GM23338 (cell line): ENCODE results near the gene PHTF2. TPM values are rescaled to one million over a fixed set of nuclear protein-coding genes. Genes with fewer than 3 reads are reported as not detected.

ENCODE experiments used
- ATAC-seq: fragments of 200-7000 bp; cut with Tn5 transposase; 3 replicates; pipeline ENCODE4 v1.9.1; 2020
- DNase-seq: peaks from one replicate; pipeline ENCODE4 v3.0.0-alpha.2; 2015; ENCODE audit warnings: low spot score
- H2AFZ ChIP-seq: fragments of 200-600 bp; sonication (generic); 2 replicates; pipeline ENCODE4 v1.8.0; 2016; ENCODE audit warnings: antibody characterized with exemption, mild to moderate bottlenecking, moderate library complexity
- H3F3A ChIP-seq: fragments of 200-600 bp; sonication (generic); replicated peaks from 2 replicates; pipeline ENCODE4 v1.8.0; 2017; ENCODE audit warnings: antibody characterized with exemption, mixed run types, low read depth
- H3K27ac ChIP-seq: fragments of 200-600 bp; sonication (generic); 2 replicates; pipeline ENCODE4 v1.6.1; 2016; ENCODE audit warnings: low read depth
- H3K27me3 ChIP-seq: fragments of 200-600 bp; sonication (generic); 2 replicates; pipeline ENCODE4 v1.8.0; 2016; ENCODE audit warnings: mild to moderate bottlenecking, mixed run types, moderate library complexity; ENCODE audit not compliant: insufficient read depth
- H3K36me3 ChIP-seq: fragments of 200-600 bp; sonication (generic); 2 replicates; pipeline ENCODE4 v1.8.0; 2016; ENCODE audit warnings: mild to moderate bottlenecking; ENCODE audit not compliant: insufficient read depth
- H3K4me1 ChIP-seq: fragments of 200-600 bp; sonication (generic); 2 replicates; pipeline ENCODE4 v1.8.0; 2016; ENCODE audit warnings: mild to moderate bottlenecking, moderate library complexity; ENCODE audit not compliant: insufficient read depth
- H3K4me2 ChIP-seq: fragments of 200-600 bp; sonication (generic); 2 replicates; pipeline ENCODE4 v1.7.1; 2017; ENCODE audit warnings: mixed run types
- H3K4me3 ChIP-seq: fragments of 200-600 bp; sonication (generic); 2 replicates; pipeline ENCODE4 v1.6.1; 2016; ENCODE audit warnings: mixed run types
- H3K79me2 ChIP-seq: fragments of 200-600 bp; sonication (generic); replicated peaks from 2 replicates; pipeline ENCODE4 v1.8.0; 2017; ENCODE audit warnings: mild to moderate bottlenecking; ENCODE audit not compliant: insufficient read depth
- H3K9me2 ChIP-seq: fragments of 200-600 bp; sonication (generic); 2 replicates; pipeline ENCODE4 v1.8.0; 2017; ENCODE audit not compliant: insufficient read depth
- H4K20me1 ChIP-seq: fragments of 200-600 bp; sonication (generic); replicated peaks from 2 replicates; pipeline ENCODE4 v1.8.0; 2017; ENCODE audit warnings: mild to moderate bottlenecking; ENCODE audit not compliant: insufficient read depth
- H3K27ac Mint-ChIP-seq: 2 replicates; pipeline ENCODE4 v1.8.0; 2020; ENCODE audit warnings: inconsistent platforms, mild to moderate bottlenecking, moderate library complexity, mixed read lengths
- H3K27me3 Mint-ChIP-seq: 3 replicates; pipeline ENCODE4 v1.8.0; 2022; ENCODE audit warnings: low read depth, mild to moderate bottlenecking, moderate library complexity, mixed read lengths, inconsistent platforms; ENCODE audit not compliant: insufficient read depth, poor library complexity
- H3K36me3 Mint-ChIP-seq: 3 replicates; pipeline ENCODE4 v1.8.0; 2021; ENCODE audit warnings: low read depth, mild to moderate bottlenecking, inconsistent platforms, moderate library complexity, mixed read lengths
- H3K4me1 Mint-ChIP-seq: 3 replicates; pipeline ENCODE4 v1.8.0; 2020; ENCODE audit warnings: mild to moderate bottlenecking, inconsistent platforms, mixed read lengths
- H3K4me3 Mint-ChIP-seq: 3 replicates; pipeline ENCODE4 v1.8.0; 2021; ENCODE audit warnings: moderate library complexity, mild to moderate bottlenecking, inconsistent platforms, mixed read lengths
- H3K9me3 Mint-ChIP-seq: 3 replicates; pipeline ENCODE4 v1.8.0; 2020; ENCODE audit warnings: moderate library complexity, mild to moderate bottlenecking, inconsistent platforms, mixed read lengths
- CREB1 ChIP-seq: fragments of 250-450 bp; sonication (Bioruptor Pico); IDR thresholded peaks from 2 replicates; pipeline ENCODE4 v1.5.0; 2020; ENCODE audit warnings: low read depth, mild to moderate bottlenecking, moderate library complexity
- CTCF ChIP-seq, 2 experiments: fragments of 200-600 bp in 1 of 2; sonication (generic) in 1 of 2; conservative IDR thresholded peaks; 2 replicates each; pipeline versions ENCODE4 v1.5.1 to v1.6.1; 2016 to 2017; ENCODE audit warnings: antibody characterized with exemption in 2 of 2, low read depth in 2 of 2, mild to moderate bottlenecking in 2 of 2, moderate library complexity in 1 of 2
- ETS1 ChIP-seq: IDR thresholded peaks from 2 replicates; pipeline ENCODE4 v1.6.1; 2016; ENCODE audit warnings: antibody characterized with exemption
- EZH2 ChIP-seq: fragments of 200-600 bp; sonication (generic); IDR thresholded peaks from one replicate; pipeline ENCODE4 v1.8.0; 2017; ENCODE audit warnings: antibody characterized with exemption, mild to moderate bottlenecking, low read depth; ENCODE audit not compliant: unreplicated experiment
- EZH2phosphoT487 ChIP-seq: fragments of 200-600 bp; sonication (generic); IDR thresholded peaks from one replicate; pipeline ENCODE4 v1.8.1; 2018; ENCODE audit warnings: antibody characterized with exemption; ENCODE audit not compliant: unreplicated experiment
- JUNB ChIP-seq: IDR thresholded peaks from one replicate; pipeline ENCODE4 v1.6.1; 2016; ENCODE audit warnings: antibody characterized with exemption; ENCODE audit not compliant: unreplicated experiment
- NANOG ChIP-seq: IDR thresholded peaks from 2 replicates; pipeline ENCODE4 v1.6.1; 2016; ENCODE audit warnings: antibody characterized with exemption, borderline replicate concordance
- POLR2AphosphoS5 ChIP-seq: IDR thresholded peaks from 2 replicates; pipeline ENCODE4 v1.6.1; 2016; ENCODE audit warnings: antibody characterized with exemption, low read depth
- STAT1 ChIP-seq: IDR thresholded peaks from one replicate; pipeline ENCODE4 v1.6.1; 2016; ENCODE audit warnings: antibody characterized with exemption; ENCODE audit not compliant: unreplicated experiment
- ZNF114 ChIP-seq: fragments of 250-450 bp; sonication (Bioruptor Pico); IDR thresholded peaks from 2 replicates; pipeline ENCODE4 v1.5.0; 2020; ENCODE audit warnings: mild to moderate bottlenecking, moderate library complexity
- ZNF331 ChIP-seq: fragments of 250-450 bp; sonication (Bioruptor Pico); IDR thresholded peaks from 2 replicates; pipeline ENCODE4 v1.5.0; 2020; ENCODE audit warnings: low read depth, mild to moderate bottlenecking, moderate library complexity
- ZNF462 ChIP-seq: fragments of 250-450 bp; sonication (Bioruptor Pico); IDR thresholded peaks from 2 replicates; pipeline ENCODE4 v1.5.0; 2020; ENCODE audit warnings: mild to moderate bottlenecking, moderate library complexity
- polyA plus RNA-seq: library from polyadenylated mRNA; unstranded; fragments of >200 nt; fragmentation: Nextera tagmentation; extraction: Ambion mirVana; gene quantifications from 2 replicates; pipeline ENCODE4 v1.2.1, GENCODE V29; 2016
- total RNA-seq: library from RNA; depleted of rRNA; stranded (reverse); fragments of >200 nt; shearing (Covaris generic); gene quantifications from 2 replicates; pipeline ENCODE4 v1.2.3, GENCODE V29; 2014

PHTF2 gene
- total and polyA plus RNA-seq, 2 experiments from 2014 or later, result 14.6 to 24.1 TPM

- Mint-ChIP-seq H3K36me3 (no peaks in the 10 kb centered on the region), H3K4me3 (no peak overlapping the region), H3K27ac (no peak overlapping the region), H3K9me3 (no peaks in the 10 kb centered on the region), H3K4me1 (peaks cover 16% of the 10 kb centered on the region), H3K27me3 (no peaks in the 10 kb centered on the region)
- no peak for TF ChIP-seq ZNF331 (CRISPR knock-in tag)
- no peak for TF ChIP-seq JUNB
- no peak for TF ChIP-seq ZNF114 (CRISPR knock-in tag)
- TF ChIP-seq STAT1, result no peak
- no peak for TF ChIP-seq EZH2phosphoT487
- no peak for TF ChIP-seq ETS1
- TF ChIP-seq CTCF (conservative IDR thresholded peaks at IDR 0.05; ENCODE audit: low read depth in 2 of 2), result no peak
- no peak for TF ChIP-seq POLR2AphosphoS5
- no peak for TF ChIP-seq CREB1 (CRISPR knock-in tag)
- no peaks in the 10 kb centered on the region for H3F3A ChIP-seq
- no peaks in the 10 kb centered on the region for H4K20me1 ChIP-seq
- peaks cover 10% of the 10 kb centered on the region for H3K4me1 ChIP-seq
- no peak for DNase-seq
- H2AFZ ChIP-seq, result no peak overlapping the region
- no peaks in the 10 kb centered on the region for H3K36me3 ChIP-seq
- H3K27ac ChIP-seq, result no peak overlapping the region
- no peak overlapping the region for H3K4me2 ChIP-seq
- H3K9me2 ChIP-seq, result no peaks in the 10 kb centered on the region
- peak; percentile 45; the same call in 2 of the 3 replicates for ATAC-seq
- no peaks in the 10 kb centered on the region for H3K79me2 ChIP-seq
- no peak overlapping the region for H3K4me3 ChIP-seq
- no peaks in the 10 kb centered on the region for H3K27me3 ChIP-seq
Measured at GRCh38 chr7:77863860-77864259, 65.3 kb downstream of the PHTF2 start.

- Mint-ChIP-seq H3K4me1 (peaks cover 16% of the 10 kb centered on the region), H3K27ac (no peak overlapping the region), H3K9me3 (peaks cover 3% of the 10 kb centered on the region; the same call in 2 of the 3 replicates), H3K4me3 (no peak overlapping the region), H3K27me3 (no peaks in the 10 kb centered on the region), H3K36me3 (peaks cover 10% of the 10 kb centered on the region)
- H3K79me2 ChIP-seq, result no peaks in the 10 kb centered on the region
- no peaks in the 10 kb centered on the region for H3F3A ChIP-seq
- no peaks in the 10 kb centered on the region for H3K27me3 ChIP-seq
- H4K20me1 ChIP-seq, result no peaks in the 10 kb centered on the region
- no peak overlapping the region for H3K4me3 ChIP-seq
- H3K27ac ChIP-seq, result no peak overlapping the region
- ATAC-seq (no peak), DNase-seq (no peak)
- peaks cover 5% of the 10 kb centered on the region for H3K9me2 ChIP-seq
- H3K4me2 ChIP-seq, result no peak overlapping the region
- no peaks in the 10 kb centered on the region for H3K36me3 ChIP-seq
- H3K4me1 ChIP-seq, result peaks cover 10% of the 10 kb centered on the region
- H2AFZ ChIP-seq, result no peak overlapping the region
- TF ChIP-seq EZH2phosphoT487 (no peak), ZNF462 (CRISPR knock-in tag) (no peak), STAT1 (no peak), EZH2 (no peak), ZNF331 (CRISPR knock-in tag) (no peak), NANOG (no peak), CREB1 (CRISPR knock-in tag) (no peak), ETS1 (no peak), JUNB (no peak)
Measured at GRCh38 chr7:77866370-77866769, 67.8 kb downstream of the PHTF2 start.
